ENCODE results near the gene PPP3CB. TPM values are rescaled to one million over a fixed set of nuclear protein-coding genes. Genes with fewer than 3 reads are reported as not detected.

The PPP3CB gene
- total and polyA plus RNA-seq, 3 donors from 2014 or later, result 51.0 to 56.8 (median 52.9) TPM

DNA sequence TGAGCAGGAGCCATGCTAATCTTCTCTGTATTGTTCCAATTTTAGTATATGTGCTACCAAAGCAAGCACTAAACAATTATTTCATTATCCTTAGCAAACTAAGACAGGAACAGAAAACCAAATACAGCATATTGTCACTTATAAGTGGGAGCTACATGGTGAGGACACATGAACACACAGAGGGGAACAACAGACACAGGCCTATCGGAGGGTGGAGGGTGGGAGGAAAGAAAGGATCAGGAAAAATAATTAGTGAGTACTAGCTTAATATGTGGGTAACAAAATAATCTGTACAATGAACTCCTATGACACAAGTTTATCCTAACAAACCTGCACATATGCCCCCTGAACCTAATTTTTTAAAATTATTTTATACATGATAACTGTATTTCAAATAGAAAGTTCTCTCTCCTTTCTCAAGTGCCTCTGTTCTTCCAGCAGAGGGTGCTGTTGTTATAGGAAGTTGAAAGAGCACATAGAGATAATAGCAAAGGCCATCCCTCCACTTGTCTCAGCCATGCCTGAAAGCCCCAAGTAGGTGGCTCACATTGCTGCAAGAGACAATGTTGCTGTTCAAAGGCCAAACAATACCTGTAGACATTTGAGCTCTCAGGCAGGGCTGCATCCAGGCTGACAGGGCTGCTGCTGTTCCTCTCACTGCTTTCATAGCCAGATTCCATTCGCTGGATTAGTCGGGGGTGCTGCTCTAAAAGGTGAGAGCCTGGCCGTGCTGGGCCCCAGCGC lies 33.4 kb upstream of the PPP3CB start:
- DNase-seq, result peak; percentile 73
- Histone ChIP-seq H3K9me3 (no peaks in the 10 kb centered on the region), H3K27ac (no peak overlapping the region), H3K4me1 (no peaks in the 10 kb centered on the region), H3K4me3 (no peak overlapping the region), H3K36me3 (ENCODE audit: low read depth, missing control alignments) (no peaks in the 10 kb centered on the region), H3K27me3 (no peaks in the 10 kb centered on the region)
- 94 to 98% methylated on average over 2 to 5 of the region's 5 CpGs for WGBS, 2 donors
- no peak for TF ChIP-seq POLR2A (IDR thresholded peaks at IDR 0.05)
- TF ChIP-seq, protein P1, sequence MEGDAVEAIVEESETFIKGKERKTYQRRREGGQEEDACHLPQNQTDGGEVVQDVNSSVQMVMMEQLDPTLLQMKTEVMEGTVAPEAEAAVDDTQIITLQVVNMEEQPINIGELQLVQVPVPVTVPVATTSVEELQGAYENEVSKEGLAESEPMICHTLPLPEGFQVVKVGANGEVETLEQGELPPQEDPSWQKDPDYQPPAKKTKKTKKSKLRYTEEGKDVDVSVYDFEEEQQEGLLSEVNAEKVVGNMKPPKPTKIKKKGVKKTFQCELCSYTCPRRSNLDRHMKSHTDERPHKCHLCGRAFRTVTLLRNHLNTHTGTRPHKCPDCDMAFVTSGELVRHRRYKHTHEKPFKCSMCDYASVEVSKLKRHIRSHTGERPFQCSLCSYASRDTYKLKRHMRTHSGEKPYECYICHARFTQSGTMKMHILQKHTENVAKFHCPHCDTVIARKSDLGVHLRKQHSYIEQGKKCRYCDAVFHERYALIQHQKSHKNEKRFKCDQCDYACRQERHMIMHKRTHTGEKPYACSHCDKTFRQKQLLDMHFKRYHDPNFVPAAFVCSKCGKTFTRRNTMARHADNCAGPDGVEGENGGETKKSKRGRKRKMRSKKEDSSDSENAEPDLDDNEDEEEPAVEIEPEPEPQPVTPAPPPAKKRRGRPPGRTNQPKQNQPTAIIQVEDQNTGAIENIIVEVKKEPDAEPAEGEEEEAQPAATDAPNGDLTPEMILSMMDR (IDR thresholded peaks at IDR 0.05), result peak; percentile 78 to 91 (median 83)
- intact Hi-C loops (cut with DNase I; ENCODE audit: low total_unique reads), result loop anchor here (5.0 kb wide), 1 partner anchor 113 kb away; the partner anchor contains the start of gene MYOZ1

DNA sequence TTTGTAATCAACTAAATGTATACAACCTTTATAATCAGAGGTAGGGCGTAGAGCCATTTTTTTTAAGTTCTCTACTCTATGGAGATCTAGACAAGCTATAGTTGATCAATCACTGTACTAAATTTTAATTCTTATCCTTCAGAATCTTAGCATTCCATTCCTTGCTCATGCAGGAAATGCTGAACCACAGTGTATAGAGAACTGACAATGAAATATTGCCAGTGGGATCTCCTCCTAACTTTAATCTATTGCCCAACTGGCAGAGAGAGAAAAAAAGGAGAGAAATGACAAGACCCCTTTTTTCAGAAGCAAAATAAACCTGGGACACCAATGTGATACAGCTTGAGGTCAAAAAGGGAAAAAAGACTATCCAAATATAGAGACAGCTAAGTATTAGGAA lies 26.4 kb upstream of the PPP3CB start:
- Histone ChIP-seq H3K36me3 (ENCODE audit: low read depth, missing control alignments) (no peaks in the 10 kb centered on the region), H3K27me3 (no peaks in the 10 kb centered on the region), H3K4me3 (no peak overlapping the region), H3K27ac (no peak overlapping the region), H3K9me3 (no peaks in the 10 kb centered on the region), H3K4me1 (no peaks in the 10 kb centered on the region)
- no peak for DNase-seq
- TF ChIP-seq POLR2A (IDR thresholded peaks at IDR 0.05), result no peak
- TF ChIP-seq, protein P1 (IDR thresholded peaks at IDR 0.05), result no peak
- WGBS, 2 donors, result 82 to 95% methylated on average over 1 of the region's 1 CpG
- intact Hi-C loops (cut with DNase I; ENCODE audit: low total_unique reads), result no loop called here

DNA sequence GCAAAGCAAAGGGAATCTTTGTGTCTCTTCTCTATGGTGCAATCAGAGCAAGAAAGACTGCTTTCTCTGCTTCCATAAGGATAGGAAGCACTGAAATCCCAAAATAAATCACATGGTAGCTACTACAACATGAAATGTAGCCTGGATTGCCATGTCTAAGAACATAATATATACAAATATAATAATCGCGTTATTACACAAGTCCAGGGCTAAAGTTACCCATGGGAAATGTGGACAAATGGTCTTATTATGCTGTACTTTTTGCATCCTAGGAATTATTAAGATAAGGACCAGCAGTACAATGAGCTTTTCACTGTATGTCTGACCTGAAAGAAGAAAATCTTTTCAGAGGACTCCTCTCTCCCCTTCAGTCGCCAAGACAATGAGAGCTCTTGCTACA lies 23.5 kb upstream of the PPP3CB start:
- Histone ChIP-seq H3K4me1 (no peaks in the 10 kb centered on the region), H3K9me3 (no peaks in the 10 kb centered on the region), H3K4me3 (no peak overlapping the region), H3K36me3 (ENCODE audit: low read depth, missing control alignments) (no peaks in the 10 kb centered on the region), H3K27me3 (no peaks in the 10 kb centered on the region), H3K27ac (no peak overlapping the region)
- WGBS, 2 donors, result 70 to 84% methylated on average over 3 of the region's 3 CpGs
- intact Hi-C loops (cut with DNase I; ENCODE audit: low total_unique reads), result no loop called here
- no peak for DNase-seq
- no peak for TF ChIP-seq POLR2A (IDR thresholded peaks at IDR 0.05)
- TF ChIP-seq, protein P1 (IDR thresholded peaks at IDR 0.05), result no peak

DNA sequence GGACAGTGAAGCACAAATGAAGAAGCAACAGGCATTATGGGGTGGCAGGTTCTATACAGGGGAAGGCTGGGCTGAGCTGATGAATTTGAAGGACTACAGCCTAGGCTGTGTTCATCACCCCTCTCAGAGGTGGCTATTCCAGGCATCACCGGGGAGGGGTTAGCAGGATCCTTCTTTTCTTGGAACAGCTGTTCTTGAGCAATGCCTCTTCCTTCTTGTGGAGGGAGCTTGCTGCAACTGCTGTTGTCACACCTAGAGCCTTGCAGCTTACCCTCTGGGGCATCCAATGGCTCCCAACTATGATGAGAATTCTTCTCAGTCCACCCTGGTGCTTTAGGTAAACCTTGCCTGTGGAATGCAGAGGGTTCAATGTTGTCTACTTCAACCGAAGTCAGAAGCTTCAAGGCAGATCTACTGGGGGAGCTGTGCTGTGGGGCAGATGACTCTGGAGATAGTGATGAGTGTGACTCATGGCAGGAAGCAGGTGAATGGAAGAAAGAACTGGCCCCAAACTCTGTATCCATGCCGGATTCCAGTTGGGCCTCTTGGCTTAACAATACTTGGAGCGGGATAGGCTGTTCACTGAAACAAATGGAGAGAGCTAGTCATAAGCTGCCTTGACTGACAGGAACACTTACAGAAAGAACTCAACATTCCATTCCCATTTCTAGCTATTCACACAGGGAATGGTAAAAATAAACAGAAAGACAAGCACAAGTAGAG lies 21.5 kb upstream of the PPP3CB start:
- DNase-seq, result no peak
- TF ChIP-seq POLR2A (IDR thresholded peaks at IDR 0.05), result no peak
- TF ChIP-seq, protein P1 (IDR thresholded peaks at IDR 0.05), result no peak
- 90 to 92% methylated on average over 4 of the region's 4 CpGs for WGBS, 2 donors
- intact Hi-C loops (cut with DNase I; ENCODE audit: low total_unique reads), result no loop called here
- Histone ChIP-seq H3K9me3 (no peaks in the 10 kb centered on the region), H3K4me1 (no peaks in the 10 kb centered on the region), H3K36me3 (ENCODE audit: low read depth, missing control alignments) (no peaks in the 10 kb centered on the region), H3K4me3 (no peak overlapping the region), H3K27ac (no peak overlapping the region), H3K27me3 (no peaks in the 10 kb centered on the region)
